ENCODE results near the gene CTNND2. TPM values are rescaled to one million over a fixed set of nuclear protein-coding genes. Genes with fewer than 3 reads are reported as not detected.
"Not testable (repeated sequence)": the region's sequence is repeated elsewhere in the genome, so short reads cannot be mapped to it uniquely, and the experiment has no call there.

CTNND2 gene
- total RNA-seq, 1 donor from 2014 or later: 6.9 TPM

DNA sequence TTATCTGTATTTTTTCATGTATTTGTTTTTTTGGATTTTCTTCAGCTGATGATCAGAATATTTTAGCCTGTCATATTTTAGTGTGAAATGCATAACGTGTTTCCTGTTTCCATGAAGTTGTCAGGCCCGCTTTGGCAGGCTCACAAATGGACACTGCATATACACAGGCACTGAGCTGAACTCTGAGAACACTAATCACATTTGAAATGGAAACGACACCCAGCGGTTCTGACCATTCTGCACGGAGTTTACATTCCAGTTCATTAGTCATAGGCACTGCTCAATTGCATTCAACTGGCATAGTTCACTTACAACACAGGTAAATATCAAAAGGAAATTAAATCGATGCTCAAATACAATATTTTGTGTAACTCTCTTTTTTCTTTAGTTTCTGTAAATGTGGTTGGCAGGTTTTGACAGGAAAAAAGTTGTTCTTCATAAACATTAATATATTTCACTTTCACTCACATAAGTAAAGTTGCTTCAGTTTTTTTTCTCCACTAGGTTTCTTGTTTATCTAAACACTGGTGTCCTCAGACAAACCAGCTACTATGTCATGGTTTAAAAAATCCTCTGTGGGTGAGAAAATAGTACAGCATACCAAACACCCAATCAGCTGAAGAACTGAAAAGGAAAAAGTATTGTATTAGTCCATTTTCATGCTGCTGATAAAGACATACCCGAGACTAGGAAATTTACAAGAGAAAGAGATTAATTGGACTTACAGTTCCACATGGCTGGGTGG is 584.2 kb downstream of the CTNND2 start:
- H3K9me3 ChIP-seq: no peaks in the 10 kb centered on the region
- DNase-seq (no peak), ATAC-seq (no peak)
- H3K27me3 ChIP-seq: no peaks in the 10 kb centered on the region
- H3K36me3 ChIP-seq: no peaks in the 10 kb centered on the region
- no peak for TF ChIP-seq CTCF (IDR thresholded peaks at IDR 0.05)
- H3K4me3 ChIP-seq: no peak overlapping the region
- peaks cover 16% of the 10 kb centered on the region for H3K4me1 ChIP-seq
- H3K27ac ChIP-seq: no peak overlapping the region
- intact Hi-C loops (cut with DNase I): no loop called here

DNA sequence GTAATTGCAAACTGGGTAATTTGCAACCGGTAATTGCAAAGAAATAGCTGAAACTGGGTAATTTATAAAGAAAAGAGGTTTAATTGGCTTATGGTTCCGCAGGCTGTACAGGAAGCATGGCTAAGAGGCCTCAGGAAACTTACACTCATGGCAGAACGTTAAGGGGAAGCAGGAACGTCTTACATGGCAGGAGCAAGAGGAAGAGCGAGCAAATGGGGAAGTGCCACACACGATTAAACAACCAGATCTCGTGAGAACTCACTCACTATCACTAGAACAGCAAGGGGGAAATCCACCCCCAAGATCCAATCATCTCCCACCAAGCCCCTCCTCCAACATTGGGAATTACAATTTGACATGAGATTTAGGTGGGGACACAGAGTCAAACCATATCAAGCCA is 590.6 kb downstream of the CTNND2 start:
- ATAC-seq; H3K27ac ChIP-seq; H3K27me3 ChIP-seq; H3K36me3 ChIP-seq; intact Hi-C loops (cut with DNase I); DNase-seq; H3K4me1 ChIP-seq; H3K4me3 ChIP-seq; H3K9me3 ChIP-seq: not testable (repeated sequence)

GRCh38 chr5:11311731-11312130 is 592.5 kb downstream of the CTNND2 start:
- Histone ChIP-seq H3K27ac (no peak overlapping the region), H3K9me3 (no peaks in the 10 kb centered on the region), H3K36me3 (no peaks in the 10 kb centered on the region), H3K4me1 (no peaks in the 10 kb centered on the region), H3K4me3 (no peak overlapping the region), H3K27me3 (no peaks in the 10 kb centered on the region)
- ATAC-seq (peak; percentile 33), DNase-seq (no peak)
- intact Hi-C loops (cut with DNase I): no loop called here
- no peak for TF ChIP-seq CTCF (IDR thresholded peaks at IDR 0.05)

GRCh38 chr5:11311272-11311671 is 593.0 kb downstream of the CTNND2 start:
- H3K36me3 ChIP-seq: no peaks in the 10 kb centered on the region
- no peak for TF ChIP-seq CTCF (IDR thresholded peaks at IDR 0.05)

DNA sequence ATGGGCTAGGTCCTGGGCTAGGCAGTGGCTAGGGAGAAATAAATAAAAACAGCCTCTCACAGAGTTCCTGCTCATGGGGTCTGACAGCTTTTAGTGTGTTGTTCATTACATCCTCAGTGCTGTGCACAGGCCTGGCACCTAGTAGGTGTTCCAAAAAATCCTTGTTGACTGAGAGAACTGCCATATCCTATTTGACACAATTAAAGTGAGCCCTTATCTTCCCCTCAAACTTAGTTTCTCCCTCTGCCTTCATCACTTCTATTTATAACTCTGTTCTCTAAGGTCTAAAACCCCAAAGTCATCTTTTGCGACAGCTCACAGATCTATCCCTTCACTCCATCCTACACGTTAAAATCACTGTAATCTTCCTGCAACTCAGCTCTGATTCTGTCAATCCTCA is 594.1 kb downstream of the CTNND2 start:
- no peak overlapping the region for H3K4me3 ChIP-seq
- H3K36me3 ChIP-seq: no peaks in the 10 kb centered on the region
- no peaks in the 10 kb centered on the region for H3K4me1 ChIP-seq
- no peak overlapping the region for H3K27ac ChIP-seq
- no peaks in the 10 kb centered on the region for H3K27me3 ChIP-seq
- no peak for TF ChIP-seq CTCF (IDR thresholded peaks at IDR 0.05)
- H3K9me3 ChIP-seq: no peaks in the 10 kb centered on the region
- ATAC-seq (no peak), DNase-seq (no peak)
- intact Hi-C loops (cut with DNase I): no loop called here

More at GRCh38 chr5:11311272-11311671, 593.0 kb downstream of the CTNND2 start:
- Histone ChIP-seq H3K27me3 (no peaks in the 10 kb centered on the region), H3K27ac (no peak overlapping the region), H3K4me1 (no peaks in the 10 kb centered on the region), H3K4me3 (no peak overlapping the region), H3K9me3 (no peaks in the 10 kb centered on the region)
- intact Hi-C loops (cut with DNase I): no loop called here
- no peak for DNase-seq
- ATAC-seq: peak; percentile 20

- H3K27me3 ChIP-seq: no peaks in the 10 kb centered on the region
- no peaks in the 10 kb centered on the region for H3K36me3 ChIP-seq
Observed at GRCh38 chr5:11306365-11306764, 597.9 kb downstream of the CTNND2 start.

More at GRCh38 chr5:11306365-11306764, 597.9 kb downstream of the CTNND2 start:
- H3K9me3 ChIP-seq: no peaks in the 10 kb centered on the region
- intact Hi-C loops (cut with DNase I): no loop called here
- no peaks in the 10 kb centered on the region for H3K4me1 ChIP-seq
- no peak for TF ChIP-seq CTCF (IDR thresholded peaks at IDR 0.05)
- no peak for DNase-seq
- no peak for ATAC-seq
- H3K4me3 ChIP-seq: no peak overlapping the region
- H3K27ac ChIP-seq: no peak overlapping the region
